Hepatocyte (in vitro differentiated cells): ENCODE results near the gene KRTAP29-1. TPM values are rescaled to one million over a fixed set of nuclear protein-coding genes. Genes with fewer than 3 reads are reported as not detected.

Experiments used
- DNase-seq: peaks from one replicate; pipeline ENCODE4 v3.0.0-alpha.2; 2016; ENCODE audit warnings: low spot score
- H2AFZ ChIP-seq: fragments of 200-600 bp; sonication (generic); 2 replicates; pipeline ENCODE4 v1.6.0; 2016; ENCODE audit warnings: antibody characterized with exemption, mild to moderate bottlenecking
- H3K27ac ChIP-seq: fragments of 200-600 bp; sonication (generic); 2 replicates; pipeline ENCODE4 v1.5.1; 2016; ENCODE audit warnings: mild to moderate bottlenecking
- H3K27me3 ChIP-seq: fragments of 200-600 bp; sonication (generic); 2 replicates; pipeline ENCODE4 v1.6.1; 2016
- H3K36me3 ChIP-seq: fragments of 200-600 bp; sonication (generic); replicated peaks from 2 replicates; pipeline ENCODE4 v1.5.1; 2016; ENCODE audit warnings: low read depth; ENCODE audit not compliant: insufficient read depth
- H3K4me1 ChIP-seq: fragments of 200-600 bp; sonication (generic); 2 replicates; pipeline ENCODE4 v1.5.1; 2016; ENCODE audit warnings: mild to moderate bottlenecking, moderate library complexity; ENCODE audit not compliant: insufficient read depth
- H3K4me2 ChIP-seq: fragments of 200-600 bp; sonication (generic); 2 replicates; pipeline ENCODE4 v1.6.0; 2016
- H3K4me3 ChIP-seq: fragments of 200-600 bp; sonication (generic); 2 replicates; pipeline ENCODE4 v1.5.1; 2016; ENCODE audit warnings: mild to moderate bottlenecking
- H3K79me2 ChIP-seq: fragments of 200-600 bp; sonication (generic); 2 replicates; pipeline ENCODE4 v1.6.0; 2017; ENCODE audit warnings: mild to moderate bottlenecking
- H3K9me2 ChIP-seq: fragments of 200-600 bp; sonication (generic); replicated peaks from 2 replicates; pipeline ENCODE4 v1.6.0; 2017; ENCODE audit warnings: mild to moderate bottlenecking; ENCODE audit not compliant: insufficient read depth
- H3K9me3 ChIP-seq: fragments of 200-600 bp; sonication (generic); 2 replicates; pipeline ENCODE4 v1.5.1; 2016; ENCODE audit warnings: low read depth, mild to moderate bottlenecking
- H4K20me1 ChIP-seq: fragments of 200-600 bp; sonication (generic); 2 replicates; pipeline ENCODE4 v1.6.0; 2016; ENCODE audit warnings: mild to moderate bottlenecking; ENCODE audit not compliant: insufficient read depth, poor library complexity, severe bottlenecking
- CTCF ChIP-seq: fragments of 200-600 bp; sonication (generic); IDR thresholded peaks from 2 replicates; pipeline ENCODE4 v1.5.1; 2016; ENCODE audit warnings: antibody characterized with exemption, mild to moderate bottlenecking; ENCODE audit not compliant: poor library complexity
- EZH2 ChIP-seq: fragments of 200-600 bp; sonication (generic); IDR thresholded peaks from 2 replicates; pipeline ENCODE4 v1.6.1; 2016; ENCODE audit warnings: antibody characterized with exemption, mild to moderate bottlenecking, borderline replicate concordance
- EZH2phosphoT487 ChIP-seq: fragments of 200-600 bp; sonication (generic); IDR thresholded peaks from one replicate; pipeline ENCODE4 v1.6.1; 2018; ENCODE audit warnings: antibody characterized with exemption, mild to moderate bottlenecking, low read depth, moderate library complexity; ENCODE audit not compliant: unreplicated experiment, severe bottlenecking
- WGBS: methylation state at CpG from one replicate; pipeline ENCODE4 v1.1.6; 2016; ENCODE audit warnings: low lambda C conversion rate; ENCODE audit errors: missing lambda C conversion rate; 5-methylcytosine and 5-hydroxymethylcytosine counted together
- polyA plus RNA-seq: library from polyadenylated mRNA; unstranded; fragments of >200 nt; fragmentation: Nextera tagmentation; extraction: Ambion mirVana; gene quantifications from 2 replicates; pipeline ENCODE4 v1.2.1, GENCODE V29; 2016
- total RNA-seq: library from RNA; depleted of rRNA; stranded (reverse); fragments of >200 nt; gene quantifications from 2 replicates; pipeline ENCODE4 v1.2.3, GENCODE V29; 2014

Gene KRTAP29-1
- total and polyA plus RNA-seq, 2 experiments from 2014 or later = not detected

DNA sequence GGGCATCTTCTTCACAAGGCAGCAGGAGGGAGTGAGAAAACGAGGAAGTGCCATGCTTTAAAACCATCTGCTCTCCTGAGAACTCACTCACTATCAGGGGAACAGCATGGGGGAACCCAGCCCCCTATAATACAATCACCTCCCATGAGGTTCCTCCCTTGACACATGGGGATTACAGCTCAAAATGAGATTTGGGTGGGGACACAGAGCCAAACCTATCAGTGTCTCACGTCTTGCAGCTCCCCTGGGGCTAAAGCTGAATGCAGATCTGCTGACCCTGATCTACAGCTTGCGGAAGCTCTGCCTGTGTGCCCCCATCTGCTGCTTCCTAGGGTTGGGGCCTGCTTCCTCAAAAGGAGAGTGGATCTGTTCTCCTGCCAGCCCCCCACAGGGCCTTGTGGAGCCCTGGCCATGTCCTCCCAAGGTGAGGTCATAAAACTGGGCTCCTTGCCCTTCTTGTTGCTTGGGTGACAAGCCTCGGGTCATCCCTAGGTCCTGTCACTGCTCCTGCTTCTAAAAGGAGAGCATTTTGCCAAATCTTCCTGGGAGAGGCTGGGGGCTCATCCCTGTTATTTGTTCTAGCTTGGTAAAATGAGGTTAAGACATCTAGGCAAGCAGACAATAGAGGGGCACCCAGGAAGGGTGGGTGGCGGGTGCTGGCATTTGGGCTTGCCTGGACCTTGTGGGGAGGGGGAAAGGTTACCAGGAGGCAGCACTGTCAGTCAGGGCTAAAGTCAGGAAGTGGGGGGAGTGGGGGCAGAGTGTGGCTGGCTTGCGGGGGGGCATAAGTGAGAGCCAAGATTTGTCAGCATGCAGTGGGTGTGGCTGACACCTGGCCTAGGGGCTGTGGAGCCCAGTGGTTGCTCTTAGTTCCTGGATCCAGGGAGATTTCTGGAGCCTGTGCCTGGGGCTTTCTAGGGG lies 32.0 kb upstream of the KRTAP29-1 start:
- WGBS = 81% methylated on average over 6 of the region's 6 CpGs
- Histone ChIP-seq H3K36me3 (no peaks in the 10 kb centered on the region), H3K4me3 (no peak overlapping the region), H3K9me3 (no peaks in the 10 kb centered on the region), H3K4me1 (peaks cover 4% of the 10 kb centered on the region), H3K9me2 (no peaks in the 10 kb centered on the region), H3K4me2 (no peak overlapping the region), H3K27ac (no peak overlapping the region), H4K20me1 (no peaks in the 10 kb centered on the region), H3K27me3 (no peaks in the 10 kb centered on the region), H3K79me2 (no peaks in the 10 kb centered on the region), H2AFZ (no peak overlapping the region)
- no peak for DNase-seq
- TF ChIP-seq CTCF (no peak), EZH2 (no peak), EZH2phosphoT487 (no peak)

GRCh38 chr17:41333836-41334235 lies 31.2 kb upstream of the KRTAP29-1 start:
- H3K36me3 ChIP-seq = no peaks in the 10 kb centered on the region
- H3K9me2 ChIP-seq = no peaks in the 10 kb centered on the region
- H3K4me1 ChIP-seq = no peaks in the 10 kb centered on the region
- no peak for TF ChIP-seq EZH2
- no peak for TF ChIP-seq CTCF
- TF ChIP-seq EZH2phosphoT487 = no peak
- H3K27ac ChIP-seq = no peak overlapping the region
- no peak overlapping the region for H2AFZ ChIP-seq
- H3K4me3 ChIP-seq = no peak overlapping the region
- H3K9me3 ChIP-seq = no peaks in the 10 kb centered on the region
- H4K20me1 ChIP-seq = no peaks in the 10 kb centered on the region
- no peak for DNase-seq
- WGBS = 94% methylated on average over 3 of the region's 3 CpGs
- no peaks in the 10 kb centered on the region for H3K79me2 ChIP-seq
- no peaks in the 10 kb centered on the region for H3K27me3 ChIP-seq
- H3K4me2 ChIP-seq = no peak overlapping the region

DNA sequence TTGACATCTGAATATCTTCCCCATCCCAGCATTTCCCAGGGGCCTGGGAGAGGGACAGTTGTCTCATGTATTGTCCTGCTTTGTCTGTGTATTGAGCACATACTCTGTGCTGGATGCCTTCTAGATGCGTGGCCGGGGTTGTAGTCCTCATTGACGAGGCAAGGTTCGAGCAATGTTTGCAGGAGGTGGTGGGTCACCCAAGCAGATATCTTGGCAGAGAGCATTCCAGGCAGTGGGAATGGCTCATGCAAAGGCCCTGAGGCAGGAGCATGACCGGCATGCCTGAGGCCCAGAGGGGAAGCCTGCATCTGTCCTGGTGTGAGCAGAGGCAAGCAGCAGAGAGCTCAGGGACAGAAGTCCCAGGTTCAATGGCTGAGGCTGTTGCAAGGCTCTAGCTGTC lies 30.4 kb upstream of the KRTAP29-1 start:
- Histone ChIP-seq H3K27ac (no peak overlapping the region), H3K79me2 (no peaks in the 10 kb centered on the region), H3K9me2 (no peaks in the 10 kb centered on the region), H3K4me2 (no peak overlapping the region), H3K36me3 (no peaks in the 10 kb centered on the region), H3K4me1 (no peaks in the 10 kb centered on the region), H3K4me3 (no peak overlapping the region), H3K27me3 (no peaks in the 10 kb centered on the region), H2AFZ (no peak overlapping the region), H4K20me1 (no peaks in the 10 kb centered on the region), H3K9me3 (no peaks in the 10 kb centered on the region)
- TF ChIP-seq EZH2phosphoT487 (no peak), EZH2 (no peak), CTCF (no peak)
- WGBS = 88% methylated on average over 5 of the region's 5 CpGs
- no peak for DNase-seq
